WTC11 (cell line): ENCODE results near the gene BRPF1. TPM values are rescaled to one million over a fixed set of nuclear protein-coding genes. Genes with fewer than 3 reads are reported as not detected.

ENCODE experiments used
- ATAC-seq: fragments of 200-7000 bp; cut with Tn5 transposase; 2 replicates; pipeline ENCODE4 v1.10.0; 2021; ENCODE audit warnings: mild to moderate bottlenecking, moderate library complexity
- CTCF ChIA-PET: fragments of 300-600 bp; sonication (Branson Sonifier 250); formaldehyde crosslinking; loops from one replicate; lab custom pipeline; 2021; ENCODE audit warnings: antibody characterized with exemption; lab: Charles Lee
- POLR2A ChIA-PET: fragments of 350-600 bp; sonication (Branson Sonifier 250); formaldehyde crosslinking; loops from one replicate; lab custom pipeline; 2021; ENCODE audit warnings: antibody characterized with exemption; lab: Charles Lee
- DNase-seq: peaks from one replicate; pipeline ENCODE4 v3.0.0; 2021; ENCODE audit warnings: low spot score
- H3K27ac Mint-ChIP-seq: 2 replicates; pipeline ENCODE4 v1.8.0; 2021; ENCODE audit warnings: mixed read lengths
- H3K27me3 Mint-ChIP-seq: 2 replicates; pipeline ENCODE4 v1.8.0; 2021; ENCODE audit warnings: low read depth, mild to moderate bottlenecking, moderate library complexity, mixed read lengths
- H3K36me3 Mint-ChIP-seq: 2 replicates; pipeline ENCODE4 v1.8.0; 2021; ENCODE audit warnings: mixed read lengths
- H3K4me1 Mint-ChIP-seq: 2 replicates; pipeline ENCODE4 v1.8.0; 2022; ENCODE audit warnings: mixed read lengths
- H3K4me3 Mint-ChIP-seq: 2 replicates; pipeline ENCODE4 v1.8.0; 2021; ENCODE audit warnings: mild to moderate bottlenecking, moderate library complexity, mixed read lengths
- H3K9me3 Mint-ChIP-seq: 2 replicates; pipeline ENCODE4 v1.8.0; 2021; ENCODE audit warnings: mixed read lengths
- ATF6 ChIP-seq: sonication (generic); formaldehyde crosslinking; IDR thresholded peaks from 2 replicates; pipeline ENCODE4 v1.8.1; 2023; ENCODE audit warnings: mild to moderate bottlenecking, missing genetic modification reagents
- CTCF ChIP-seq: fragments of 200-600 bp; IDR thresholded peaks from 2 replicates; pipeline ENCODE4 v1.8.0; 2022; ENCODE audit warnings: antibody characterized with exemption
- E2F5 ChIP-seq: sonication (generic); formaldehyde crosslinking; IDR thresholded peaks from 2 replicates; pipeline ENCODE4 v1.8.1; 2022; ENCODE audit warnings: mild to moderate bottlenecking, moderate library complexity, missing genetic modification reagents
- EMX1 ChIP-seq: fragments of 250-450 bp; sonication (Bioruptor Pico); IDR thresholded peaks from 2 replicates; pipeline ENCODE4 v1.8.0; 2021; ENCODE audit warnings: mild to moderate bottlenecking
- ERG ChIP-seq: fragments of 250-450 bp; sonication (Bioruptor Pico); IDR thresholded peaks from 2 replicates; pipeline ENCODE4 v1.8.0; 2021; ENCODE audit warnings: mild to moderate bottlenecking
- FOXP1 ChIP-seq: sonication (generic); formaldehyde crosslinking; IDR thresholded peaks from 2 replicates; pipeline ENCODE4 v1.8.0; 2022; ENCODE audit warnings: missing genetic modification reagents, mild to moderate bottlenecking, moderate library complexity, borderline replicate concordance
- GABPB1 ChIP-seq: sonication (generic); formaldehyde crosslinking; IDR thresholded peaks from 2 replicates; pipeline ENCODE4 v1.8.1; 2023; ENCODE audit warnings: mild to moderate bottlenecking, missing genetic modification reagents
- GRHL2 ChIP-seq: fragments of 250-450 bp; sonication (Bioruptor Pico); IDR thresholded peaks from 2 replicates; pipeline ENCODE4 v1.8.0; 2022; ENCODE audit warnings: mild to moderate bottlenecking, moderate library complexity; ENCODE audit not compliant: insufficient replicate concordance, severe bottlenecking
- IRF2 ChIP-seq: sonication (generic); formaldehyde crosslinking; IDR thresholded peaks from 2 replicates; pipeline ENCODE4 v1.8.0; 2022; ENCODE audit warnings: low read depth, missing genetic modification reagents, borderline replicate concordance
- KAT7 ChIP-seq: sonication (generic); formaldehyde crosslinking; IDR thresholded peaks from 2 replicates; pipeline ENCODE4 v1.8.1; 2023; ENCODE audit warnings: missing genetic modification reagents, mild to moderate bottlenecking, borderline replicate concordance
- OVOL2 ChIP-seq: fragments of 250-450 bp; sonication (Bioruptor Pico); IDR thresholded peaks from 2 replicates; pipeline ENCODE4 v1.9.0; 2021; ENCODE audit warnings: mild to moderate bottlenecking, borderline replicate concordance
- RELA ChIP-seq: sonication (generic); formaldehyde crosslinking; IDR thresholded peaks from 2 replicates; pipeline ENCODE4 v1.8.1; 2022; ENCODE audit warnings: missing genetic modification reagents, mild to moderate bottlenecking, borderline replicate concordance
- SMAD3 ChIP-seq: sonication (generic); formaldehyde crosslinking; IDR thresholded peaks from 2 replicates; pipeline ENCODE4 v1.8.0; 2022; ENCODE audit warnings: missing genetic modification reagents, mild to moderate bottlenecking, borderline replicate concordance
- TCF7 ChIP-seq: sonication (generic); formaldehyde crosslinking; IDR thresholded peaks from 2 replicates; pipeline ENCODE4 v1.8.0; 2022; ENCODE audit warnings: mild to moderate bottlenecking, low read depth, missing genetic modification reagents, moderate library complexity
- TP53 ChIP-seq: sonication (generic); formaldehyde crosslinking; IDR thresholded peaks from 2 replicates; pipeline ENCODE4 v1.8.1; 2023; ENCODE audit warnings: mild to moderate bottlenecking, missing genetic modification reagents
- USF2 ChIP-seq: sonication (generic); formaldehyde crosslinking; IDR thresholded peaks from 2 replicates; pipeline ENCODE4 v1.8.1; 2023; ENCODE audit warnings: mild to moderate bottlenecking, missing genetic modification reagents, moderate library complexity
- ZNF317 ChIP-seq: sonication (generic); formaldehyde crosslinking; IDR thresholded peaks from 2 replicates; pipeline ENCODE4 v1.8.1; 2023; ENCODE audit warnings: low read depth, mild to moderate bottlenecking, moderate library complexity, missing genetic modification reagents, borderline replicate concordance
- total RNA-seq: library from RNA; stranded (reverse); gene quantifications from 3 replicates; pipeline ENCODE4 v1.2.3, GENCODE V29; 2021
- TF ChIP-seq, protein P1 (sequence below): fragments of 250-450 bp; sonication (Bioruptor Pico); IDR thresholded peaks from 2 replicates; pipeline ENCODE4 v2.1.2; 2022; ENCODE audit warnings: mild to moderate bottlenecking, moderate library complexity
- TF ChIP-seq, protein P2 (sequence below): sonication (generic); formaldehyde crosslinking; IDR thresholded peaks from 2 replicates; pipeline ENCODE4 v1.8.0; 2023; ENCODE audit warnings: missing genetic modification reagents
- TF ChIP-seq, protein P3 (sequence below): sonication (generic); formaldehyde crosslinking; IDR thresholded peaks from 2 replicates; pipeline ENCODE4 v1.8.0; 2022; ENCODE audit warnings: mild to moderate bottlenecking, missing genetic modification reagents

BRPF1 gene
- total RNA-seq, 1 experiment from 2014 or later: 22.8 TPM

GRCh38 chr3:9721015-9721699, 10.4 kb upstream of the BRPF1 start:
- H3K36me3 Mint-ChIP-seq: no peaks in the 10 kb centered on the region
- H3K4me3 Mint-ChIP-seq: no peak overlapping the region
- peaks cover 6% of the 10 kb centered on the region for H3K4me1 Mint-ChIP-seq
- H3K27ac Mint-ChIP-seq: no peak overlapping the region
- ATAC-seq: no peak
- H3K27me3 Mint-ChIP-seq: peaks cover 6% of the 10 kb centered on the region
- POLR2A ChIA-PET: no interaction called here
- no peak for DNase-seq
- TF ChIP-seq ZNF317 (CRISPR knock-in tag) (no peak), TCF7 (CRISPR knock-in tag) (no peak), GABPB1 (CRISPR knock-in tag) (no peak), IRF2 (no peak), ERG (CRISPR knock-in tag) (no peak), SMAD3 (CRISPR knock-in tag) (no peak), TP53 (CRISPR knock-in tag) (no peak), OVOL2 (CRISPR knock-in tag) (no peak), USF2 (CRISPR knock-in tag) (no peak), E2F5 (CRISPR knock-in tag) (no peak), GRHL2 (CRISPR knock-in tag) (no peak), FOXP1 (CRISPR knock-in tag) (no peak), CTCF (no peak)
- TF ChIP-seq, protein P1, sequence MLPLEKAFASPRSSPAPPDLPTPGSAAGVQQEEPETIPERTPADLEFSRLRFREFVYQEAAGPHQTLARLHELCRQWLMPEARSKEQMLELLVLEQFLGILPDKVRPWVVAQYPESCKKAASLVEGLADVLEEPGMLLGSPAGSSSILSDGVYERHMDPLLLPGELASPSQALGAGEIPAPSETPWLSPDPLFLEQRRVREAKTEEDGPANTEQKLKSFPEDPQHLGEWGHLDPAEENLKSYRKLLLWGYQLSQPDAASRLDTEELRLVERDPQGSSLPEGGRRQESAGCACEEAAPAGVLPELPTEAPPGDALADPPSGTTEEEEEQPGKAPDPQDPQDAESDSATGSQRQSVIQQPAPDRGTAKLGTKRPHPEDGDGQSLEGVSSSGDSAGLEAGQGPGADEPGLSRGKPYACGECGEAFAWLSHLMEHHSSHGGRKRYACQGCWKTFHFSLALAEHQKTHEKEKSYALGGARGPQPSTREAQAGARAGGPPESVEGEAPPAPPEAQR (CRISPR knock-in tag): no peak
- TF ChIP-seq, protein P2, sequence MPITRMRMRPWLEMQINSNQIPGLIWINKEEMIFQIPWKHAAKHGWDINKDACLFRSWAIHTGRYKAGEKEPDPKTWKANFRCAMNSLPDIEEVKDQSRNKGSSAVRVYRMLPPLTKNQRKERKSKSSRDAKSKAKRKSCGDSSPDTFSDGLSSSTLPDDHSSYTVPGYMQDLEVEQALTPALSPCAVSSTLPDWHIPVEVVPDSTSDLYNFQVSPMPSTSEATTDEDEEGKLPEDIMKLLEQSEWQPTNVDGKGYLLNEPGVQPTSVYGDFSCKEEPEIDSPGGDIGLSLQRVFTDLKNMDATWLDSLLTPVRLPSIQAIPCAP: no peak
- TF ChIP-seq, all 79 proteins: peak for 0
- peaks cover 4% of the 10 kb centered on the region; the same call in 1 of the 2 replicates for H3K9me3 Mint-ChIP-seq
- CTCF ChIA-PET: interaction anchor here (0.6 to 1.5 kb wide), 7 partner anchors 22 to 221 kb away, joined by 3 to 6 read pairs (median 3); no protein-coding TSS in a partner anchor

DNA sequence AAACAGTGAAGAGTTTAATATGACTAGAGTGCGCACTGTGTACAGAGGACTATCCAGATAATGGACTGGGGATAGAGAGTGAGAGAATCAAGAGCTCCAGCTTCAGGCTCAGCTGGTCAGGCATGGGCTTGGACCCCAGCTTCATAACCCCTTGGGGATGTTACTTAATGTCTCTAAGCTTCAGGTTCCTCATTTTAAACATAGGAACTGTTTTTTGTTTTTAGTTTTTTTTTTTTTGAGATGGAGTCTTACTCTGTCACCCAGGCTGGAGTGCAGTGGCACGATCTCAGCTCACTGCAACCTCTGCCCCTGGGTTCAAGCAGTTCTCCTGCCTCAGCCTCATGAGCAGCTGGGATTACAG, 9.9 kb upstream of the BRPF1 start:
- H3K27me3 Mint-ChIP-seq: peaks cover 6% of the 10 kb centered on the region
- TF ChIP-seq ERG (CRISPR knock-in tag) (no peak), ATF6 (CRISPR knock-in tag) (no peak), GRHL2 (CRISPR knock-in tag) (no peak), KAT7 (CRISPR knock-in tag) (no peak), RELA (CRISPR knock-in tag) (no peak), EMX1 (CRISPR knock-in tag) (no peak)
- TF ChIP-seq, protein P3, sequence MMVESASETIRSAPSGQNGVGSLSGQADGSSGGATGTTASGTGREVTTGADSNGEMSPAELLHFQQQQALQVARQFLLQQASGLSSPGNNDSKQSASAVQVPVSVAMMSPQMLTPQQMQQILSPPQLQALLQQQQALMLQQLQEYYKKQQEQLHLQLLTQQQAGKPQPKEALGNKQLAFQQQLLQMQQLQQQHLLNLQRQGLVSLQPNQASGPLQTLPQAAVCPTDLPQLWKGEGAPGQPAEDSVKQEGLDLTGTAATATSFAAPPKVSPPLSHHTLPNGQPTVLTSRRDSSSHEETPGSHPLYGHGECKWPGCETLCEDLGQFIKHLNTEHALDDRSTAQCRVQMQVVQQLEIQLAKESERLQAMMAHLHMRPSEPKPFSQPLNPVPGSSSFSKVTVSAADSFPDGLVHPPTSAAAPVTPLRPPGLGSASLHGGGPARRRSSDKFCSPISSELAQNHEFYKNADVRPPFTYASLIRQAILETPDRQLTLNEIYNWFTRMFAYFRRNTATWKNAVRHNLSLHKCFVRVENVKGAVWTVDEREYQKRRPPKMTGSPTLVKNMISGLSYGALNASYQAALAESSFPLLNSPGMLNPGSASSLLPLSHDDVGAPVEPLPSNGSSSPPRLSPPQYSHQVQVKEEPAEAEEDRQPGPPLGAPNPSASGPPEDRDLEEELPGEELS (CRISPR knock-in tag): no peak

More for the DNA sequence above, 9.9 kb upstream of the BRPF1 start:
- ChIA-PET CTCF (interaction anchor here (0.6 to 1.5 kb wide), 5 partner anchors 23 to 222 kb away, joined by 3 to 6 read pairs (median 3); no protein-coding TSS in a partner anchor), POLR2A (no interaction called here)
- H3K36me3 Mint-ChIP-seq: no peaks in the 10 kb centered on the region
- no peak overlapping the region for H3K4me3 Mint-ChIP-seq
- H3K4me1 Mint-ChIP-seq: peaks cover 6% of the 10 kb centered on the region
- peaks cover 4% of the 10 kb centered on the region; the same call in 1 of the 2 replicates for H3K9me3 Mint-ChIP-seq
- ATAC-seq (no peak), DNase-seq (no peak)
- no peak overlapping the region for H3K27ac Mint-ChIP-seq
